Skeletal muscle cell (primary cell): ENCODE data around the gene GHRHR.

Experiments used
- DNase-seq: peaks from one replicate; pipeline ENCODE4 v3.0.0-alpha.2; 2010; ENCODE audit warnings: low read depth
- H3K4me3 ChIP-seq: 2 replicates; pipeline ENCODE4 v1.5.1; 2011; ENCODE audit warnings: low read depth, mild to moderate bottlenecking, control low read depth, low read length, moderate library complexity

Gene GHRHR

DNA sequence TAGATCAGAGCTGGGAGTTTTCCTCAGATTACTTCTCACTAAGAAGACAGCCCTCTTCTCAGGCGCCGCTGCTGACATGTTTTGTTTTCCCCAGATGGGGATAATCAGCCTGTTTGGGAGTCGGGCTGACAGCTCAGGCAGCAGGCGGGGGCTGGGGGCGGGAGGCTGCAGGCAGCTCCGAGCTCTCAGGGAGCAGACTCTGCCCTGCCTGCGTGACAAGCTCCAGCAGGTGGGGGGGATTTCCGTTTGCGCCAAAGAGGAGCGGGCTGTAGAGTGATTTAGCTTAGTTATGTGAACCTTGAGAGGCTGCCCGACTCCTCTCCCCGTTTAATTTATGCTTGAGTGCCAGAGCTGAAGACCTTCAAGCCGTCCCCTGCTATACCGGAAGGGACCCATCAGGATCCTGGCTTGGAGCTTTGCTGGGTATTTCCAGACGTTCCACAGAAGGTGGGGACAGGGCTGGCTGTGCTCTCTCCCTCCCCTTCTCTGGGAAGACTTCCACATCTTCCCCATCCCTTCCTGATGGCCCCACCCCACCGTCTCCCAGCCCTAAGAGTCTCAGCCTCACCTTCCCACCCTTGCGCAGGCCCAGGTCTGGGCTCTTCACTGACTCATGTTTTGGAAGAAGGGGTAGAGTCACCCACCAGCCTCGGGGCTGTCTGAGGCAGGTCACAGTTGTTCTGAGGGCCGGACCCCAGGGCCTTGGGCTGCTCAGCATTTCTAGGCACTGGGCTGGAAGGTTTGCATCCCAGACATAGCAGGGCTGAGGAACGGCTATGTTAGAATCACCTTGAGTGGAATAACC is 63.6 kb downstream of the GHRHR start:
- DNase-seq = no peak
- H3K4me3 ChIP-seq = no peak overlapping the region

DNA sequence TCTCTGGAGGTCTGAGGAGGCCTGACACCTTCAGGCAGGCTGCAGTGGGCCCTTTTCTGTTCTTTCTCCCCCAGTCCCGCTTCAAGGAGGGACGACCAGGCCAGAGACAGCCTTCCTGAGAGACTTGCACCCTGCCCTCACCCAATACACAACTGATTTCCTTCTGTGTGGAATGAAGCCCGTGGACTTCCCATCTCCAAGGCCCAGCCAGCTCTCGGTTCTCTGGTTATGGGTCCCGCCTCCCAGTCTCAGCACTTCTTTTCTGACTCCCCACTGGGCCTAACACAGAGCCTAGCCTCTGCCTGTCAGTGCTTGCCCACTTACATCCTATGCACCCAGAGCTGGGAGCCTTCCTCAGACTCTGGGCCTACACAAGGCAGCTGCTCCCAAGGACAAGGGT is 64.3 kb downstream of the GHRHR start:
- H3K4me3 ChIP-seq = no peak overlapping the region
- no peak for DNase-seq

DNA sequence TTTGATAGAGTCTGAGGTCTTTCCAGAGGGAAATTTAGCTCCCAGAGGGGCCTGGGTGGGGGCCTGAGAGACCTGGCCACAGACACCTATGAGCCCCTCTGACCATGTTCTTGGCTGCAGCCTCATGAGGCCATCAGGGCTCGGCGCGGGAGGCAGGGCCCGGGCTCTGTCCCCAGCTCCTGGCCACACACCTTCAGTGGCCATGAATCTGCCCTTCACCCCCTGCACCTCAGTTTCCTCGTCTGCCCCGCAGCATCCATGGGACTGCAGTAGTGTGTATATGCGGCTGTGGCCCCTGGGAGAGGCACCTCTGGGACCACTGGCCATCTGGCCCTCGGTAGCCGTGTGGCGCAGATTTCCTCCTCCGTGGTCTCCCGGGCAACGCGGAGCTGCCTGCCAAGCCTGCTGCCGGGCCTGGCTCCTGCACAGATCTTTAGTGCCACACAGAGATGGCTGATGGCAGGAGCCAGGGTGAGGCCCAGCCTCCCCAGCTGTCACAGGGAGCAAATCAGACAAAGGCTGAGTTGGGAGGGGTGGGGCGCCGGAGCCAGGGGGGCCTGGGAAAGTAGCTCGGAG is 64.8 kb downstream of the GHRHR start:
- H3K4me3 ChIP-seq = no peak overlapping the region
- DNase-seq = no peak
